Stimulated activated effector memory CD8-positive, alpha-beta T cell treated with anti-CD3 and anti-CD28 coated beads, Interleukin-12 subunit alpha, Interleukin-12 subunit beta, amount 100 ng/mL, for 72 hours (primary cell): ENCODE results near the gene STAC.

ENCODE experiments used
- ATAC-seq: fragments of 150-1000 bp; cut with Tn5 transposase; 2 replicates; pipeline ENCODE4 v1.10.0; 2021
- DNase-seq, 2 donors: peaks; one replicate each; pipeline ENCODE4 v3.0.0; 2021 to 2022; ENCODE audit warnings: low spot score in 2 of 2
- H3K27ac Mint-ChIP-seq: one replicate; pipeline ENCODE4 v1.8.0; 2022; ENCODE audit warnings: mild to moderate bottlenecking, mixed read lengths
- H3K36me3 Mint-ChIP-seq: one replicate; pipeline ENCODE4 v1.8.0; 2022; ENCODE audit warnings: mild to moderate bottlenecking, mixed read lengths
- H3K4me1 Mint-ChIP-seq: one replicate; pipeline ENCODE4 v1.8.0; 2022; ENCODE audit warnings: mixed read lengths
- H3K4me3 Mint-ChIP-seq: one replicate; pipeline ENCODE4 v1.8.0; 2022; ENCODE audit warnings: mild to moderate bottlenecking, mixed read lengths
- H3K9me3 Mint-ChIP-seq: one replicate; pipeline ENCODE4 v1.8.0; 2022; ENCODE audit warnings: mixed read lengths

The STAC gene

DNA sequence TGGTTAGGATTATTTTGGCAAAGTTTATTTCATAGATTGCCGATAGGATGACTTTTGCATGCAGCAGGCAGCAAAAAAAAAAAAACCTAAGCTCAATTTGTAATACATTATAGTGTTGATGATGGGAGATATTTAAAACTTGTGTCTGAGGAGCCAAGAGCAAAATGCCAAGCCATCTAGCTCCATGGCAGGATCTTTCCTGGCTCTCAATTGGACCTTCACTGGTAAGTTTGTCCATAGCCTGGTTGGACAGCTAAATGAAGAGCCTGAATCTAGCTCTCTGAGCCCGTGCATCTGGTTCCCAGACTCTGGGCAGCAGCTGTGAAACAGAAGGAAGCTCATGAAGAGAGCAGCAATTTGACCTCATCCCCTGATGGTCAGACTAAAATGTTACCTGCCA, 17.5 kb downstream of the STAC start:
- Mint-ChIP-seq H3K4me1 (no peaks in the 10 kb centered on the region), H3K36me3 (no peaks in the 10 kb centered on the region), H3K4me3 (no peak overlapping the region), H3K9me3 (peaks cover 11% of the 10 kb centered on the region), H3K27ac (no peak overlapping the region)
- no peak for DNase-seq
- no peak for ATAC-seq

DNA sequence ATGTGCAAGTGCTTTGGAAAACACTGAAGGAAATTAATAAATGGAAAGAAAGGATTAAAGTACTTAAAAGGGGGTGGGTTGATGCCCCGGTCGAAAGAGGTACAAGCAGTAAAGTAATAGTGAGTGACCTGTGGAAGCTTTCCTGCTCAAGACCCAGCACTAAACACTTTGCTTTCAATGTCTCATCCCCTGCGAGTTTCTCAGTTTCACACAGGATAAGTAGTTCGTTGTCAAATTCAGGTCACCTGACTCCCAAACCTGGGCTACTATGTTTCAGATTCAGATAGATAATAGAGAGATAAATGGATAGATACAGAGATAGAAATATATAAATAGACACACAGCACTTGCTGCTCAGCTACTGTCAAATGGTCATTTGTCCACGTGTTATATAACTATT, 19.6 kb downstream of the STAC start:
- no peaks in the 10 kb centered on the region for H3K36me3 Mint-ChIP-seq
- no peak overlapping the region for H3K4me3 Mint-ChIP-seq
- no peak for DNase-seq
- no peak overlapping the region for H3K27ac Mint-ChIP-seq
- no peaks in the 10 kb centered on the region for H3K4me1 Mint-ChIP-seq
- peaks cover 9% of the 10 kb centered on the region for H3K9me3 Mint-ChIP-seq
- no peak for ATAC-seq

DNA sequence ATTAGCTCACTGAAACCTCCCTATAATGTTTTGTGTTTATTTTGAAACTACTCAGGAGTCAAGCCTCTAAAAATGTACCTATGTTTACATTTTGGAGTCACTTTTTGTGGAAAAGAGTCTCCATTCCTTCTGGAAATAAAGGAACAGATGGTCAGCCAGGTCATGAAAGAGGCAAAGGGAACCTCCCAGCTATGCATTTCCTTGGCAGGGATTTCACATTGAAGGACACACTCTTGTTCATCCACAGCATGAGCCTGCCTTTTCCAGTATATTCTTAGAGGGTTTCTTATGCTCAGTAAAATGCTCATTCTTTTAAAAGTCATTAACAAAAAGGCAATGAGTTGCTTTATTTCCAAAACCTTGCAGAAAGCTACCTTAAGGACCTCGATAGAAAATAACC, 20.8 kb downstream of the STAC start:
- Mint-ChIP-seq H3K36me3 (no peaks in the 10 kb centered on the region), H3K4me3 (no peak overlapping the region), H3K27ac (no peak overlapping the region), H3K4me1 (no peaks in the 10 kb centered on the region), H3K9me3 (peaks cover 9% of the 10 kb centered on the region)
- no peak for ATAC-seq
- no peak for DNase-seq

- Mint-ChIP-seq H3K36me3 (peaks cover 4% of the 10 kb centered on the region), H3K27ac (no peak overlapping the region), H3K4me1 (no peaks in the 10 kb centered on the region), H3K9me3 (peaks cover 3% of the 10 kb centered on the region), H3K4me3 (no peak overlapping the region)
- no peak for DNase-seq
- ATAC-seq = no peak
Measured at GRCh38 chr3:36403661-36404060, 23.4 kb downstream of the STAC start.

GRCh38 chr3:36405190-36405589, 24.9 kb downstream of the STAC start:
- ATAC-seq = no peak
- no peak overlapping the region for H3K27ac Mint-ChIP-seq
- no peak for DNase-seq

DNA sequence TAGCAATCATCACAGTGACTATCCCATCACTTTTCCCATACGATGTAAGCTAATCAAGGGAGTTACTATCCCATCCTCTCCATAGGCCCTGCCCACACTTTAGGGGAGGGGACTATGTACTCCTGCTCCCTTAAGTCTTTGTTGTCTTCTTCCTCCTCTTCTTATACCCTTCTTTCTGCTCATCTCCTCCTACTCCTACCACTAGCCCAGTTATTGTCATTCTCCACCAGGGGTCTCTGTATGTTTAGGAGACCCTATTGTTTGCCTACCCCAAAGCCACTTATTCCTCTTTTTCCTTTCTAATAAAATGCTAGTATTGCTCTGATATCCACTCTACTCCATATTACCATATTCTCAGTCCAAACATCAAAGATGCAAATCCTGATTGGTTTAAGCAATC, 27.8 kb downstream of the STAC start:
- ATAC-seq (no peak), DNase-seq (no peak)
- Mint-ChIP-seq H3K27ac (no peak overlapping the region), H3K4me1 (no peaks in the 10 kb centered on the region), H3K36me3 (peaks cover 4% of the 10 kb centered on the region), H3K9me3 (no peaks in the 10 kb centered on the region), H3K4me3 (no peak overlapping the region)

More at GRCh38 chr3:36405190-36405589, 24.9 kb downstream of the STAC start:
- Mint-ChIP-seq H3K36me3 (peaks cover 4% of the 10 kb centered on the region), H3K4me1 (no peaks in the 10 kb centered on the region), H3K9me3 (peaks cover 3% of the 10 kb centered on the region), H3K4me3 (no peak overlapping the region)

DNA sequence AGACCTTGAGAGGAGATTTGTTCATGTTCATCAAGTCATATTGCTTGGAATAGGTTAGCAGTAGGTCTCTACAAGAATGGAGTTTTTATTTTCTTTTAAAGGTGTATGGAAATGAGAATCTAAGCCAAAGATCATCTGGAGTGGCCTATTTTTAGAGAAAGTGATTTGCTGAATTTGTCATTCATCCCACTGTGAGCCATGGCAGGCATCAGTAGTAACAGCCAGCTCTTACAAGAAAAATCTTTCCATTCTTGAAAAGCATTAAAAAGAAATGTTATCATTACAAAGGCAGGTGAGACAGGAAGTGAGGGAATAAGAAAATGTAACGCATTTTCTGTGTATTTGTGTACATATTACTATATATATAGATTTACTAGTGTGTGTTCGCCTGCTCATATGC, 29.6 kb downstream of the STAC start:
- no peaks in the 10 kb centered on the region for H3K4me1 Mint-ChIP-seq
- no peak for DNase-seq
- ATAC-seq = no peak

GRCh38 chr3:36411587-36411986, 31.3 kb downstream of the STAC start:
- Mint-ChIP-seq H3K9me3 (no peaks in the 10 kb centered on the region), H3K36me3 (peaks cover 4% of the 10 kb centered on the region), H3K4me1 (no peaks in the 10 kb centered on the region), H3K4me3 (no peak overlapping the region), H3K27ac (no peak overlapping the region)
- ATAC-seq = no peak
- no peak for DNase-seq

More for the DNA sequence above, 29.6 kb downstream of the STAC start:
- Mint-ChIP-seq H3K9me3 (no peaks in the 10 kb centered on the region), H3K4me3 (no peak overlapping the region), H3K36me3 (peaks cover 4% of the 10 kb centered on the region), H3K27ac (no peak overlapping the region)

GRCh38 chr3:36416599-36416998, 36.3 kb downstream of the STAC start:
- ATAC-seq (no peak), DNase-seq (no peak)
- Mint-ChIP-seq H3K27ac (no peak overlapping the region), H3K9me3 (peaks cover 4% of the 10 kb centered on the region), H3K4me3 (no peak overlapping the region), H3K4me1 (no peaks in the 10 kb centered on the region), H3K36me3 (no peaks in the 10 kb centered on the region)

- peaks cover 4% of the 10 kb centered on the region for H3K9me3 Mint-ChIP-seq
- DNase-seq (no peak), ATAC-seq (no peak)
- H3K4me1 Mint-ChIP-seq = no peaks in the 10 kb centered on the region
- H3K36me3 Mint-ChIP-seq = no peaks in the 10 kb centered on the region
- no peak overlapping the region for H3K27ac Mint-ChIP-seq
- no peak overlapping the region for H3K4me3 Mint-ChIP-seq
Measured at GRCh38 chr3:36417237-36417636, 36.9 kb downstream of the STAC start.

DNA sequence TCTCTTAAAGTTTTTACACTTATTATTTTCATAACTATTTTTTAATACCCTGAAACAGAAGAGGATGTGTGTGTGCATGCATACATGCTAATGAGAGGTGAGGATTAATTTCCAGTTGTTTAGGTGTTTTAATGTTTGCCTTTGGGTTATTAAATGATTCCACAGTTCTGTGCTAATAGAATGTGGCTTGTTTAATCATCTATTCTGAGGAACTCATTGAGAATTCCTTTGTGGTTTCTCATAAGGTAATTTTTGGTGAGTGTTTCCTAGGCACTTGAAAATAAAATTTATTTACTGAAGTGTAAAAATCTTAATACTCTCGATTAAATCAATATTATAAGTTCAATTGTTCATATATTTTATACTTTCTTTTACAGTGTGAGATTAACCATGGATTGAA, 38.0 kb downstream of the STAC start:
- no peak overlapping the region for H3K4me3 Mint-ChIP-seq
- no peak for DNase-seq
- H3K36me3 Mint-ChIP-seq = no peaks in the 10 kb centered on the region
- H3K27ac Mint-ChIP-seq = no peak overlapping the region
- no peak for ATAC-seq
- no peaks in the 10 kb centered on the region for H3K4me1 Mint-ChIP-seq
- H3K9me3 Mint-ChIP-seq = peaks cover 4% of the 10 kb centered on the region

GRCh38 chr3:36428445-36428844, 48.1 kb downstream of the STAC start:
- H3K27ac Mint-ChIP-seq = no peak overlapping the region
- H3K9me3 Mint-ChIP-seq = peaks cover 3% of the 10 kb centered on the region
- ATAC-seq (no peak), DNase-seq (no peak)
- no peak overlapping the region for H3K4me3 Mint-ChIP-seq
- H3K36me3 Mint-ChIP-seq = no peaks in the 10 kb centered on the region
- no peaks in the 10 kb centered on the region for H3K4me1 Mint-ChIP-seq

DNA sequence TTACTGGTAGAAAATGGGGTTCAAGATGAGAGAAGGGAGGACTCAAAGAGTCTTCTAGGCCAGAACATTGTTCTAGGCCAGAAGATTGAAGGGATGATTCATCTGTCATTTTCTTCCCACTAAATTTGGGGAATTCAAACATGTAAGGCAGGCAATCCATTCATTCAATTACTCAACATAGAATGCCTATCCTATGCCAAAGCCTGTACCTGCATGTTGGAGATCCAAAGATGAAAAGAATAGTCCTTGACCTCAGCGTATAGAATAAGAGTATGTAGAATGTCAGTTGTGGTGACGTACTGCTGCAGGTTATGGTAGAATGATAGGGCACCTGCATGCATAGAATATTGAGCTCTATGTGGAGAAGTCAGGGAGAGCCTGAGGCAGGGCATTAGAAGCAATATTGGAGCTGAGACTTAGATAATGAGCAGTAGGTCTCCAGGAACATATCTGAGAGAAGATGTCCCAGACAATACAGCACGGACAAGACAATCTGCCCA, 49.7 kb downstream of the STAC start:
- no peak for DNase-seq
- H3K27ac Mint-ChIP-seq = no peak overlapping the region
- no peaks in the 10 kb centered on the region for H3K36me3 Mint-ChIP-seq
- peaks cover 3% of the 10 kb centered on the region for H3K9me3 Mint-ChIP-seq
- no peaks in the 10 kb centered on the region for H3K4me1 Mint-ChIP-seq
- ATAC-seq = no peak
- H3K4me3 Mint-ChIP-seq = no peak overlapping the region

DNA sequence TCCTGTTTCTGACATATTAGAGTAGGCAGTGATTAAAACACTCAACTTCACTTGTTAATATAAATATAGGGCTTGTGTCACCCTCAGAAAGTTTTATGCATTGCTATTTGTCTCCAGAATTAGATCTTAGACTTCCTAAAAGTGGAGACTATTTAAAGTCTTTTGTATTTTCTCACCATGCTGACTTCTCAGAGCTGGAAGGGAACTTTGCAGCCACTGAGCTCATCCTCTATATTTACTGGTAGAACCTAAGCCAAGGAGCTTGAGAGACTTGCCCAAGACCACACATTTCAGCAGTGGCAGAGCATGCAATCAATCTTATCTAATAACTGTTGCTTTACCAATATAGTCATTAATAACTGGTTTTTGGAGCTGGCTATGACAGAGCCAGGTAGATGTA, 53.2 kb downstream of the STAC start:
- ATAC-seq (no peak), DNase-seq (no peak)
- H3K4me1 Mint-ChIP-seq = no peaks in the 10 kb centered on the region
- H3K9me3 Mint-ChIP-seq = peaks cover under 1% of the 10 kb centered on the region
- no peak overlapping the region for H3K4me3 Mint-ChIP-seq
- H3K36me3 Mint-ChIP-seq = no peaks in the 10 kb centered on the region
- no peak overlapping the region for H3K27ac Mint-ChIP-seq

- ATAC-seq = no peak
- H3K27ac Mint-ChIP-seq = no peak overlapping the region
- H3K4me1 Mint-ChIP-seq = no peaks in the 10 kb centered on the region
- H3K36me3 Mint-ChIP-seq = no peaks in the 10 kb centered on the region
- no peaks in the 10 kb centered on the region for H3K9me3 Mint-ChIP-seq
- DNase-seq = no peak
- H3K4me3 Mint-ChIP-seq = no peak overlapping the region
Measured at GRCh38 chr3:36434687-36435426, 54.6 kb downstream of the STAC start.

DNA sequence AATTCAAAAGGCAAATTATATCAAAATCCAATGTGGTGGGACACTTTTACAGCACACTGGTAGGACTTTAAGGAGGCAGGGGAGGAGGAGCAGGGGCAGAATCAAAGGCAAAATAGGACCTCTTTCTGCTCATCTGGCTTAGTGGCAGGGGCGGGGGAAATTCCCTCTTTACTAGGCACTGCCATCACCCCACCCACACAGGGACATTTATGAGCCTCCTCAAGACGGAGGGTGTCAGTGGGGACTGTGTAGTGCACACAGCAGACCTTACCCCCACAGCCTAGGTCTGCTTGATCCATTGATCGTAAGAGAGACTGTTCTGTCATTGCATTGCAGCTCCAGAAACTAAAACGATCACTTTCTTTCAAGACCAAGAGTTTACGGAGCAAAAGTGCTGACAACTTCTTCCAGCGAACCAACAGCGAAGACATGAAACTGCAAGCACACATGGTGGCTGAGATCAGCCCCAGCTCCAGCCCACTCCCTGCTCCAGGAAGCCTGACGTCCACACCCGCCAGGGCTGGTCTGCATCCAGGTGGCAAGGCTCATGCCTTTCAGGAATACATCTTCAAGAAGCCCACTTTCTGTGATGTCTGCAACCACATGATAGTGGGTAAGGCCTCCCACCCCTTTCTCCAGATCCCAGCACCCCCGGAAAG, 62.9 kb downstream of the STAC start:
- Mint-ChIP-seq H3K4me3 (no peak overlapping the region), H3K4me1 (no peaks in the 10 kb centered on the region)

More for the DNA sequence above, 62.9 kb downstream of the STAC start:
- DNase-seq = no peak
- H3K36me3 Mint-ChIP-seq = no peaks in the 10 kb centered on the region
- peaks cover 6% of the 10 kb centered on the region for H3K9me3 Mint-ChIP-seq
- no peak for ATAC-seq
- no peak overlapping the region for H3K27ac Mint-ChIP-seq
